ENCODE results near the gene PTPRB. TPM values are rescaled to one million over a fixed set of nuclear protein-coding genes. Genes with fewer than 3 reads are reported as not detected.

The PTPRB gene
- total RNA-seq, 2 donors from 2014 or later = 17.3 to 27.7 TPM

- H3K36me3 ChIP-seq = no peaks in the 10 kb centered on the region
- H3K27ac ChIP-seq = no peak overlapping the region
- H3K4me1 ChIP-seq = peaks cover 3% of the 10 kb centered on the region
- DNase-seq = no peak
- no peaks in the 10 kb centered on the region for H3K27me3 ChIP-seq
- intact Hi-C loops (cut with DNase I) = no loop called here
- H3K9ac ChIP-seq (ENCODE audit: low read depth in 2 of 2, low read length in 2 of 2) = no peak overlapping the region
- no peak for TF ChIP-seq CTCF (IDR thresholded peaks at IDR 0.05)
- no peaks in the 10 kb centered on the region for H3K9me3 ChIP-seq
- H3K4me3 ChIP-seq = no peak overlapping the region
Measured at GRCh38 chr12:70644861-70645260, 7.6 kb upstream of the PTPRB start.

- intact Hi-C loops (cut with DNase I) = no loop called here
- TF ChIP-seq CTCF (IDR thresholded peaks at IDR 0.05) = no peak
- Histone ChIP-seq H3K9me3 (no peaks in the 10 kb centered on the region), H3K27me3 (no peaks in the 10 kb centered on the region), H3K4me1 (peaks cover 3% of the 10 kb centered on the region), H3K36me3 (no peaks in the 10 kb centered on the region), H3K9ac (ENCODE audit: low read depth in 2 of 2, low read length in 2 of 2) (no peak overlapping the region), H3K4me3 (no peak overlapping the region), H3K27ac (no peak overlapping the region)
- DNase-seq = no peak
Measured at GRCh38 chr12:70643939-70644338, 6.7 kb upstream of the PTPRB start.

- Histone ChIP-seq H3K9ac (ENCODE audit: low read depth in 2 of 2, low read length in 2 of 2) (no peak overlapping the region), H3K36me3 (no peaks in the 10 kb centered on the region), H3K9me3 (no peaks in the 10 kb centered on the region), H3K27me3 (no peaks in the 10 kb centered on the region), H3K4me1 (peaks cover 3% of the 10 kb centered on the region), H3K27ac (no peak overlapping the region), H3K4me3 (no peak overlapping the region)
- no peak for TF ChIP-seq CTCF (IDR thresholded peaks at IDR 0.05)
- intact Hi-C loops (cut with DNase I) = no loop called here
- DNase-seq = no peak
Measured at GRCh38 chr12:70641691-70642090, 4.5 kb upstream of the PTPRB start.

GRCh38 chr12:70640901-70641300 lies 3.7 kb upstream of the PTPRB start:
- Histone ChIP-seq H3K27me3 (no peaks in the 10 kb centered on the region), H3K9ac (ENCODE audit: low read depth in 2 of 2, low read length in 2 of 2) (no peak overlapping the region), H3K27ac (no peak overlapping the region), H3K4me1 (peaks cover 3% of the 10 kb centered on the region), H3K4me3 (no peak overlapping the region), H3K9me3 (no peaks in the 10 kb centered on the region), H3K36me3 (no peaks in the 10 kb centered on the region)
- intact Hi-C loops (cut with DNase I) = no loop called here
- DNase-seq = no peak
- no peak for TF ChIP-seq CTCF (IDR thresholded peaks at IDR 0.05)

- no peak overlapping the region for H3K27ac ChIP-seq
- no peaks in the 10 kb centered on the region for H3K27me3 ChIP-seq
- no peaks in the 10 kb centered on the region for H3K36me3 ChIP-seq
- intact Hi-C loops (cut with DNase I) = no loop called here
- no peaks in the 10 kb centered on the region for H3K9me3 ChIP-seq
- H3K9ac ChIP-seq (ENCODE audit: low read depth in 2 of 2, low read length in 2 of 2) = no peak overlapping the region
- no peak for TF ChIP-seq CTCF (IDR thresholded peaks at IDR 0.05)
- no peaks in the 10 kb centered on the region for H3K4me1 ChIP-seq
- no peak overlapping the region for H3K4me3 ChIP-seq
- no peak for DNase-seq
Measured at GRCh38 chr12:70639535-70639934, 2.3 kb upstream of the PTPRB start.

All from colonic mucosa (tissue), 4 donors.